GM21723 (cell line): Measurements from ENCODE around the gene HTR6.

Experiments
- ATAC-seq: cut with Tn5 transposase; IDR thresholded peaks from one replicate; pipeline ENCODE4 v1.9.1; 2021; ENCODE audit warnings: mild to moderate bottlenecking, moderate library complexity; ENCODE audit not compliant: unreplicated experiment

Gene HTR6

GRCh38 chr1:19656134-19656779, 8.4 kb upstream of the HTR6 start:
- no peak for ATAC-seq

DNA sequence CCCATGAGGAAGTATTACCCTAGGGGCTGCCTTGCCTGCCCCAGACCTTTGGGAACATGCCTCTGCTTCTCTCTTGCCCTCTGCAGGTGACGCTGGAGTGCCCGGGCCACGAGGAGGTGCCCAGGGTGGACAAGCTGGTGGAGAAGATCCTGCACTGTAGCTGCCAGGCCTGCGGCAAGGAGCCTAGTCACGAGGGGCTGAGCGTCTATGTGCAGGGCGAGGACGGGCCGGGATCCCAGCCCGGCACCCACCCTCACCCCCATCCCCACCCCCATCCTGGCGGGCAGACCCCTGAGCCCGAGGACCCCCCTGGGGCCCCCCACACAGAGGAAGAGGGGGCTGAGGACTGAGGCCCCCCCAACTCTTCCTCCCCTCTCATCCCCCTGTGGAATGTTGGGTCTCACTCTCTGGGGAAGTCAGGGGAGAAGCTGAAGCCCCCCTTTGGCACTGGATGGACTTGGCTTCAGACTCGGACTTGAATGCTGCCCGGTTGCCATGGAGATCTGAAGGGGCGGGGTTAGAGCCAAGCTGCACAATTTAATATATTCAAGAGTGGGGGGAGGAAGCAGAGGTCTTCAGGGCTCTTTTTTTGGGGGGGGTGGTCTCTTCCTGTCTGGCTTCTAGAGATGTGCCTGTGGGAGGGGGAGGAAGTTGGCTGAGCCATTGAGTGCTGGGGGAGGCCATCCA, 7.8 kb upstream of the HTR6 start:
- ATAC-seq = no peak

DNA sequence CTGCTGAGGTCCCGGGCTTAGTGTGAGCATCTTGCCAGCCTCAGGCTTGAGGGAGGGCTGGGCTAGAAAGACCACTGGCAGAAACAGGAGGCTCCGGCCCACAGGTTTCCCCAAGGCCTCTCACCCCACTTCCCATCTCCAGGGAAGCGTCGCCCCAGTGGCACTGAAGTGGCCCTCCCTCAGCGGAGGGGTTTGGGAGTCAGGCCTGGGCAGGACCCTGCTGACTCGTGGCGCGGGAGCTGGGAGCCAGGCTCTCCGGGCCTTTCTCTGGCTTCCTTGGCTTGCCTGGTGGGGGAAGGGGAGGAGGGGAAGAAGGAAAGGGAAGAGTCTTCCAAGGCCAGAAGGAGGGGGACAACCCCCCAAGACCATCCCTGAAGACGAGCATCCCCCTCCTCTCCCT, 7.2 kb upstream of the HTR6 start:
- no peak for ATAC-seq

GRCh38 chr1:19658186-19658585, 6.5 kb upstream of the HTR6 start:
- no peak for ATAC-seq

DNA sequence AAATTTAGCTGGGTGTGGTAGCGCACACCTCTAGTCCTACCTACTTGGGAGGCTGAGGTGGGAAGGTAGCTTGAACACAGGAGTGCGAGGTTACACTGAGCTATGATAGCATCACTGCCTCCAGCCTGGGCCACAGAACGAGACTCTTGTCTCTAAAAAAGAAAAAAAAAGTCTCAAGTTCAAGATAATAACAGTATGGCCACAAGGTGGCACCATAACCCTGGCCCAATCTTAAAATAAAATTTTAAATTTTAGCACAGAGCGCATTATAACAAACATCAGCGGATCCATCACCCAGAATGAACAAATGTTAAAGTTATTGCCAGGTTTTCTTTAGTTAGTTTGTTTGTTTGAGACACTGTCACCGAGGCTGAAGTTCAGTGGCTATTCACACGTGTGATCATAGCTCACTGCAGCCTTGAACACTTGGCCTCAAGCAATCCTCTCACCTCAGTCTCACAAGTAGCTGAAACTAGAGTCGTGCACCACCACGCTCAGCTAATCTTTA, 2.9 kb upstream of the HTR6 start:
- ATAC-seq = no peak

DNA sequence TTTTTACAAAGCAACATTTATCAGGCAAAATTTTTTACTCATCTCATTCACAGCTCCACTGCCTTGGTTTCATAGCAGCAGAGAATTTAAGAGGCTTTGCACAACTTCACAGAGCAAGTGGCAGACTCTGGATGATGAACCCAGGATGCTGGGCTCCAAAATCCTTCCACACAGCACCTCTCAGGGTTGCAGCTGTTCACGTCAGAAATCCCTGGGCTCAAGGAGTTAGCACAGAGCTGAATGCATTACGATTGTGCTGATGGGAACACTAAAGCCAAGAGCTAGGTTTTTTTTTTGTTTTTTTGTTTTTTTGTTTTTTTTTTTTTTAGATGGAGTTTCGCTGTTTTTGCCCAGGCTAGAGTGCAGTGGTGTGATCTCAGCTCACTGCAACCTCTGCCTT, 2.4 kb upstream of the HTR6 start:
- no peak for ATAC-seq

GRCh38 chr1:19665186-19665495, 466 bp downstream of the HTR6 start:
- no peak for ATAC-seq

DNA sequence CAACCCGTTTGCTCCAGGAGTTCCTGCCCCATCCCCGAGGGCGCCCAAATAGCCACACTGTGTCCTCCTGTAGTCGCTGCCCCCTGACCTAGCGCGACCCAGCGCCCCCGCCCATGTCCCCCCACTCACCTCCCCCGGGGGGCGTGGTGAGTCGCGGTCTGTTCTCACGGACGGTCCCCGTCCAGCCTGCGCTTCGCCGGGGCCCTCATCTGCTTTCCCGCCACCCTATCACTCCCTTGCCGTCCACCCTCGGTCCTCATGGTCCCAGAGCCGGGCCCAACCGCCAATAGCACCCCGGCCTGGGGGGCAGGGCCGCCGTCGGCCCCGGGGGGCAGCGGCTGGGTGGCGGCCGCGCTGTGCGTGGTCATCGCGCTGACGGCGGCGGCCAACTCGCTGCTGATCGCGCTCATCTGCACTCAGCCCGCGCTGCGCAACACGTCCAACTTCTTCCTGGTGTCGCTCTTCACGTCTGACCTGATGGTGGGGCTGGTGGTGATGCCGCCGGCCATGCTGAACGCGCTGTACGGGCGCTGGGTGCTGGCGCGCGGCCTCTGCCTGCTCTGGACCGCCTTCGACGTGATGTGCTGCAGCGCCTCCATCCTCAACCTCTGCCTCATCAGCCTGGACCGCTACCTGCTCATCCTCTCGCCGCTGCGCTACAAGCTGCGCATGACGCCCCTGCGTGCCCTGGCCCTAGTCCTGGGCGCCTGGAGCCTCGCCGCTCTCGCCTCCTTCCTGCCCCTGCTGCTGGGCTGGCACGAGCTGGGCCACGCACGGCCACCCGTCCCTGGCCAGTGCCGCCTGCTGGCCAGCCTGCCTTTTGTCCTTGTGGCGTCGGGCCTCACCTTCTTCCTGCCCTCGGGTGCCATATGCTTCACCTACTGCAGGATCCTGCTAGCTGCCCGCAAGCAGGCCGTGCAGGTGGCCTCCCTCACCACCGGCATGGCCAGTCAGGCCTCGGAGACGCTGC, 1.1 kb downstream of the HTR6 start:
- ATAC-seq = no peak

DNA sequence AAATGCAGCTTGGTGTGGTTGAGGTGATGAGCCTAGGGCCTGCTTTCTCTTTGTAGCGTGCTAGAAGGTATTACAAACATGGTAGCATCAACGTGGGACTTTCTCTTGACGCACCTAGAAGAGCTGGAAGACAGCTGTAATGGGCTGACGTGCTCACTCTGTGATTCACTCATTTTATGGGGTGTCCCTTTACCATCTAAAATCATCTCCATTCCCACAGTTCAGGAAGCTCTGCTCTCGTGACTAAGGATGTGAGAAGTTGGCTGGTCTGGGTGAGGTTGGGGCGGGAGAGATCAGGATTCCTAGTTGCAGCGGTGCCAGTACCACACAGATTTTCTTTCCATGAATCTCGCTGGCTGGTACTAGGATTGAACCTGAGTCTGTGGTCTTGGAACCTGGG, 4.2 kb downstream of the HTR6 start:
- ATAC-seq = no peak

GRCh38 chr1:19670787-19671186, 6.1 kb downstream of the HTR6 start:
- no peak for ATAC-seq

DNA sequence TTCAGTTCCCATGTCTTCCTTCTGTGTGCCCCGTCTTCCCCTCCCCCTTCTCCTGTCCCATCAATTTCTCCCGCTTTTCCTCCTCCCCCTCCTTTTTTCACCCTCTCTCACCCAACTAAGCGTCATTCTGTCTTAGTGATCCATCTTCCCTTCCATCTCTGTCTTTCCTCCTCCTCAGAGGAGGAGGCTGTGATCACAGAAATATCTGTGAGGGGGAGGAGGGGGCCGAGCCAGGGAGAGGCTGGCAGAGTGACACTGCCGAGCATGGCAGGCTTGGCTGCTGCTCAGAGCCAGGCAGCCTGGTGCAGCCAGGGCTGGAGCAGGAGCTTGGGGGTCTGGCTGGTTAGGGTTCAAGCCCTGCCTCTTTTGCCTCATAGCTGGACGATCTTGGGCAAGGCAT, 7.6 kb downstream of the HTR6 start:
- ATAC-seq = no peak

DNA sequence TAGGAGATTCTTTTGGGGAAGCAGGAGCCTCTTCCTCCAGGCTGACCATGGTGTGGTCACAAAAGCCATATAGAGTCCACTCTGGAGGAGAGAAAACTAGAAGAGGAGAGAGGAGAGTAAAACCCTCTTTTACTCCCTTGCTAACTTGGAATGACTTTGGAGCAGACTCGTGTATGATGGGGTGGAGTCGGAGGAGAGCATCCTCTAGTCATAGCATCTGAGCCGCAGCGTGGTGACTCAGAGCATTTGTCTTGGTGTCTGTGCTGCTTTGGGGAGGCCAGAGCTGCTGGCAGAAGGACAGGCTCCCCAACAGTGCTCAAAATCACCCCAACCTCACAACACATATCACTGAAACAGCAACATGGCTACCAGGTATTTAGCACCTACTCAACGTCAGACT, 11.1 kb downstream of the HTR6 start:
- ATAC-seq = no peak

DNA sequence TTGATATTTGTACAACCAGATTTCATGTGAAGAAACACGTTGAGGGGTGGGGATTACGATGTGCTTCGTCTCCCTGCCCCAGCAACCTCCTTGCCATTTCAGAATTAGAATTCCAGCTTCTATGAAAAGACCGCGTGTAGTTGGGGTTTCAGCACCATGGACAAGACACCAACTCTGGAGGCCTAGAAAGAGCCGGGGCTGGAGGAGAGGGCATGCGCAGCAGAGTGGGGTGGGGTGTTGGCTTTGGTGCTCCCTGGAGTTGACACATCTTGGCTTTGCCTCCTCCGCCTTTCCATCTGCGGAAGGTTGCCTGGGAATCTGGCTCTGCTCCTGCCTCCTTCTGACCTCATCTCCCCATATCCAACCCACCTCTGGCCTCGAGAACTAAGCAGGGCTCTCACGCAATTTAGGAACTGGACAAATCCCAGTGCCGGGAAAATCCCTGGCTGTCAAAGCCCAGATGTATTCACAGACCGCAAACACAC, 11.8 kb downstream of the HTR6 start:
- ATAC-seq = no peak

- no peak for ATAC-seq
Measured at GRCh38 chr1:19678493-19678892, 13.8 kb downstream of the HTR6 start.

DNA sequence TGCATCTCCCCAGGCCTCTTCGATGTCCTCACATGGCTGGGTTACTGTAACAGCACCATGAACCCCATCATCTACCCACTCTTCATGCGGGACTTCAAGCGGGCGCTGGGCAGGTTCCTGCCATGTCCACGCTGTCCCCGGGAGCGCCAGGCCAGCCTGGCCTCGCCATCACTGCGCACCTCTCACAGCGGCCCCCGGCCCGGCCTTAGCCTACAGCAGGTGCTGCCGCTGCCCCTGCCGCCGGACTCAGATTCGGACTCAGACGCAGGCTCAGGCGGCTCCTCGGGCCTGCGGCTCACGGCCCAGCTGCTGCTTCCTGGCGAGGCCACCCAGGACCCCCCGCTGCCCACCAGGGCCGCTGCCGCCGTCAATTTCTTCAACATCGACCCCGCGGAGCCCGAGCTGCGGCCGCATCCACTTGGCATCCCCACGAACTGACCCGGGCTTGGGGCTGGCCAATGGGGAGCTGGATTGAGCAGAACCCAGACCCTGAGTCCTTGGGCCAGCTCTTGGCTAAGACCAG, 14.3 kb downstream of the HTR6 start:
- no peak for ATAC-seq

DNA sequence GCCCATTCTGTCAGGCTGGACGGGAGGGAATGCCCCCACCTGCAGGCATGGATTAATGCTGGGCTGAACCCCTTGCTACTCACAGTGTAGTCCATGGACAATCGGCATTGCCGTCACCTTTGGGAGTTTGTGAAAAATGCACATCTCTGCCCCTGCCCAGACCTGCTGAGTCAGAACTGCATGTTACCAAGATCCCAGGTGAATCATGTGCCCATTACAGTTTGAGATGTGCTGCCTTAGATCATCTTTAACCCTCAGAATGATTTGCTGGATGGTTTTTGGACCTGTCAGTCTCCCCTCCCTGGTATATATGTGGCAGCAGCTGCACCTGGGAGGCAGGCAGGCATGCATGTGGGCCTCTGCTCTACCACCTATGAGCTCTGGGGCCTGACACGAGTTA, 15.0 kb downstream of the HTR6 start:
- no peak for ATAC-seq

GRCh38 chr1:19680644-19681043, 16.0 kb downstream of the HTR6 start:
- no peak for ATAC-seq

DNA sequence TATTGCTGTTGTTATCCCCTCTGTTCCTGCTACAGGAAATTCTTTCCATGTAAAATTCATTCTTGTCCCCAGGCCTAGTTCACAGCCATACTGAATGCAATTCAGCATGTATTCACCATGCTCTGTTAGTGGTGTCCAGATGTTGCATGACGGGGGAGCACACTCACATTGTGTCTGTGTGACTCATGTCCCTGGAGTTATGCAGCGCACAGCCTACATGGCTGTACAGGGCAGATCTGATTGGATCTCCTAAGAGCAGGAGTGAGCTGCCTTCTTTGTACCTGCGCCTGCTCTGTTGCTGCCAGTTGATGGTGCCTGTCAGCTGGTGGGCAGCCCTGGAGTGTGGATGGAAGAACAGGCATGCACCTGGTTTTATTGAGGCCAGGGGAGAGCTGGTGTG, 17.6 kb downstream of the HTR6 start:
- ATAC-seq = no peak

GRCh38 chr1:19682901-19683300, 18.2 kb downstream of the HTR6 start:
- ATAC-seq = no peak

- no peak for ATAC-seq
Measured at GRCh38 chr1:19683351-19683750, 18.7 kb downstream of the HTR6 start.

DNA sequence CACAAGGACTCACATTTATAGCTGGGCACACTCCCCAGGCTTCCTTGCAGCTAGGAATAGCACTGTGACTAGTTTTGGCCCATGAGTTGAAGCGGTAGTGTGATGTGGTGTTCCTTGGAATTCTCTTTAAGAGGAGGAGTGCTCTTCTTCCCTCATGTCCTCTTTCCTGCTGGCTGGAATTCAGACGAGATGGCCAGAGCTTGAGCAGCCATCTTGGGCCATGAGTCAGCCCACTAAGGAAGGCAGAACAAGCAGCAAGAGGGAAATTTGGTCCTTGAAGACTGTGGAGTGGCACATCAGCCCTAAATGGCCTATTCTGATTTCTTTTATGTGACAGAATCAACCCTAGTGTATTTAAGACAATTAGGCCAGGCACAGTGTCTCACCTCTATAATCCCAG, 20.0 kb downstream of the HTR6 start:
- ATAC-seq = no peak
